ENCODE results near the gene NTMT1. TPM values are rescaled to one million over a fixed set of nuclear protein-coding genes. Genes with fewer than 3 reads are reported as not detected.

Gene NTMT1
- total RNA-seq, 3 donors from 2014 or later = 17.8 to 31.1 (median 27.4) TPM

DNA sequence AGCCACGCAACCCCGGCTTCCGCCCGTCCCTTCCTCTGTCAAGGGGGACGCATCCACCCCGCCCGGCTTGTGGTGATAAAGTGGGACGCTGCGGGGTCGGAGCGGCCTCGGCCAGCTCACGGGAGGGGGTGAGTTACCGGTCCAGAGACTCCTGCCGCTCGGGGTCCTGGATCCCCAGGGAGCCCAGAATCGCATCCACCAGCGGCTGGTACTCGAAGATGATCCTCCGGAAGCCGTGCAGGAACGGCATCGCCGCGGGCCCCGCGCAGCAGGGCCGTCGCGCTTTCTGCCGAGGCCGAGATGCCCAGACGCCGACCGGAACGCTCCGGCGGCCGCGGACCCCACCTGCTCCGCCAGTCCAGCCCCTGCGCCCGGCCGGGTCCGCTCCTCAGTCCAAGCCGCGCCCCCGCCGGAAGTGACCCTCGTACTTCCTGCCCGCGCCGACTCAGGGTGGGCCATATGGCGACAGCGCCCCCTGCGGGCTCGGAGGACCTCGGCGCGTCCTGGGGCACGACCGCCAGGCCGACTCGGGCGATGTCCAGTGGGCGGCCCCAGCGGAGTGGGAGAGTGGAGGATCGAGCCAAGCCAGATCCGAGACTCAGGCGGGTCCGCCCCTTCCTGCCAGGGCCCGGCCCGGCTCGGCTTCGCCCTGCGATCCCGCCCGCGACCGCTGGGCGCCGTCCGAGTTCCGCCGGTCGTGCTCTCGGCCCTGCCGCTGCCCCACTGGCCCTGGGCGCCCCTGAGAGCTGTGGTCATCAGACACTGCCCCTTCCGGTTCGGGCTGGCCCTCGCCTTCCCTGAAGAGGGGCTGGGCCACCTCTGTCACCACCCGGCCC, 16.0 kb downstream of the NTMT1 start, which contains the start of gene ASB6:
Gene ASB6, minus strand, starts transcription at position 402 of the 836 bp plus-strand sequence. Its CDS starts 152 bp downstream, at position 250.
- intact Hi-C loops (cut with DNase I; ENCODE audit: low total_unique reads) = loop anchor here (10.0 kb wide), 1 partner anchor 143 kb away; no protein-coding TSS in a partner anchor
- H3K4me1 ChIP-seq = peaks cover 3 to 16% of the 10 kb centered on the region in 2 donors
- peak; percentile 94 to 98 for DNase-seq (ENCODE audit: low spot score in 2 of 2)

DNA sequence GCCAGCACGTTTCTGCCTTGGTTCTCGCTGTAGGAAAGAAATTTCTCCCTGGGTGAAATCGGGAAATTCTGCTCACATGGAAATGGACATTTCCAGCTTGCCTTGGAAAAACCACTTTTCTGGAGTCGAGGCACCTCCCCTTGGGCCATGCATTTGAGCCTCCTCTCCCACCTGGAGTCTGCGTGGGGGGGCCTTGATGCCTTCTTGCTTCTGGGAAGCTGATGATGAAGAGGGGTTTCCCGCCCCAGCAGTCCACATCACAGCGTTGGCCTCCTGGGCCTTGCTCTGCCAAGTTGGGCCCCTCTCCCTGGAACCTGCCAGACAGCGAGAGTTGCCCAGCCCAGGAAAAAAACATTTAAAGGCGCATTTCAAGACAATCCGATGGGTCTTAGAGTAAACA, 17.7 kb downstream of the NTMT1 start:
- TF ChIP-seq, protein P1, sequence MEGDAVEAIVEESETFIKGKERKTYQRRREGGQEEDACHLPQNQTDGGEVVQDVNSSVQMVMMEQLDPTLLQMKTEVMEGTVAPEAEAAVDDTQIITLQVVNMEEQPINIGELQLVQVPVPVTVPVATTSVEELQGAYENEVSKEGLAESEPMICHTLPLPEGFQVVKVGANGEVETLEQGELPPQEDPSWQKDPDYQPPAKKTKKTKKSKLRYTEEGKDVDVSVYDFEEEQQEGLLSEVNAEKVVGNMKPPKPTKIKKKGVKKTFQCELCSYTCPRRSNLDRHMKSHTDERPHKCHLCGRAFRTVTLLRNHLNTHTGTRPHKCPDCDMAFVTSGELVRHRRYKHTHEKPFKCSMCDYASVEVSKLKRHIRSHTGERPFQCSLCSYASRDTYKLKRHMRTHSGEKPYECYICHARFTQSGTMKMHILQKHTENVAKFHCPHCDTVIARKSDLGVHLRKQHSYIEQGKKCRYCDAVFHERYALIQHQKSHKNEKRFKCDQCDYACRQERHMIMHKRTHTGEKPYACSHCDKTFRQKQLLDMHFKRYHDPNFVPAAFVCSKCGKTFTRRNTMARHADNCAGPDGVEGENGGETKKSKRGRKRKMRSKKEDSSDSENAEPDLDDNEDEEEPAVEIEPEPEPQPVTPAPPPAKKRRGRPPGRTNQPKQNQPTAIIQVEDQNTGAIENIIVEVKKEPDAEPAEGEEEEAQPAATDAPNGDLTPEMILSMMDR (IDR thresholded peaks at IDR 0.05) = no peak
- TF ChIP-seq POLR2A (IDR thresholded peaks at IDR 0.05) (no peak), POLR2AphosphoS5 (IDR thresholded peaks at IDR 0.05) (no peak)
- no peak overlapping the region for H3K27ac ChIP-seq
- no peak for DNase-seq (ENCODE audit: low spot score in 2 of 2)
- no peaks in the 10 kb centered on the region for H3K27me3 ChIP-seq
- H3K9me3 ChIP-seq = no peaks in the 10 kb centered on the region
- H3K4me1 ChIP-seq = peaks cover 3 to 16% of the 10 kb centered on the region in 2 donors
- H3K4me3 ChIP-seq = no peak overlapping the region
- intact Hi-C loops (cut with DNase I; ENCODE audit: low total_unique reads) = loop anchor here (10.0 kb wide), 1 partner anchor 141 kb away; no protein-coding TSS in a partner anchor
- no peaks in the 10 kb centered on the region for H3K36me3 ChIP-seq

More for the DNA sequence above, 16.0 kb downstream of the NTMT1 start, which contains the start of gene ASB6:
- peak within 1 kb of the TSS; percentile 90 to 94 (median 92) for H3K4me3 ChIP-seq
- no peaks in the 10 kb centered on the region for H3K9me3 ChIP-seq
- H3K36me3 ChIP-seq = no peaks in the 10 kb centered on the region
- TF ChIP-seq POLR2A (IDR thresholded peaks at IDR 0.05) (peak; percentile 29), POLR2AphosphoS5 (IDR thresholded peaks at IDR 0.05) (peak; percentile 92 to 95 (median 94))
- TF ChIP-seq, protein P1 (IDR thresholded peaks at IDR 0.05) = peak; percentile 99 to 100 (median 100)
- peak within 1 kb of the TSS; percentile 86 to 92 for H3K27ac ChIP-seq
- H3K27me3 ChIP-seq = no peaks in the 10 kb centered on the region

DNA sequence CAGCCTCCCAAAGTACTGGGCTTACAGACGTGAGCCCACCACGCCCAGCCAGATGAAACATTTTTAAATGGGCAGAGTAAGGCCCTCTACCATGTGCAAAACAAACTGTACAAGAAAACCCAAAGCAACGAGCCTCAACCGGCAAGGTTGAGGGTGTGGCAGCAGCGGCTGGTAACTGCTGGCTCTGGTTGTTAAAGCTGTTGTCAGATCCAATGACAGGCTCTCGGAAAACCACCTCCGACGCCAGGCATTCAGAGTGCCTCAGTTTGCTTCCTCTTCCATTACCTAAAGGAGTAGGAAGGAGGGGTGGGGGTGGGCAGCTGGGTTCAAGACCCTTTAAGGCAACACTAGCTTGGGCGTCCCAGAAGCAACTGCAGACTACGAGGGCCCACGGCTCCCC, 18.4 kb downstream of the NTMT1 start:
- no peak for TF ChIP-seq POLR2A (IDR thresholded peaks at IDR 0.05)
- no peak for TF ChIP-seq POLR2AphosphoS5 (IDR thresholded peaks at IDR 0.05)
- TF ChIP-seq, protein P1 (IDR thresholded peaks at IDR 0.05) = no peak
- no peak overlapping the region for H3K4me3 ChIP-seq
- DNase-seq (ENCODE audit: low spot score in 2 of 2) = no peak
- no peaks in the 10 kb centered on the region for H3K27me3 ChIP-seq
- intact Hi-C loops (cut with DNase I; ENCODE audit: low total_unique reads) = loop anchor here (10.0 kb wide), 1 partner anchor 140 kb away; no protein-coding TSS in a partner anchor
- H3K9me3 ChIP-seq = no peaks in the 10 kb centered on the region
- H3K27ac ChIP-seq = no peak overlapping the region
- no peaks in the 10 kb centered on the region for H3K36me3 ChIP-seq
- peaks cover 3 to 16% of the 10 kb centered on the region in 2 donors for H3K4me1 ChIP-seq

DNA sequence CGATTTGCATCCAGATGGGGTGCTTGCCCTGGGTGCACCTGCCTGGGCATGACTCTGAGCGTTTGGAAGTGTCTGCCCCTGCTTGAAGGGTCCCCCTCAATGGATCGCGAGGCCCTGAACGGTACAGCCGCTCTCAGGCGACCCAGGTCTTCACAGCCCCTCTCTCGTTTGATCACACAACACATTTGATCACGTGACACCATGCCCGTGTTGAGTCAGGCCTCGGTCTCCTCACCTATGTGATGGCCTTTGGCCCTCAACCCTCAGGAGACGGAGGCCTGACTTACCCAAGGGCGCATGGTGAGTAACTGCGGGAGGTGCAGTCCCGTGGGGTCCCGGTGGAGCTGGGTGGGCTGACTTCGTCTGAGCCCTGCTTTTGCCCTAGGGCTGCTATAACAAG, 18.9 kb downstream of the NTMT1 start:
- Histone ChIP-seq H3K27ac (no peak overlapping the region), H3K36me3 (no peaks in the 10 kb centered on the region), H3K27me3 (no peaks in the 10 kb centered on the region), H3K4me1 (peaks cover 0 to 14% of the 10 kb centered on the region in 2 donors), H3K4me3 (no peak overlapping the region), H3K9me3 (no peaks in the 10 kb centered on the region)
- no peak for DNase-seq (ENCODE audit: low spot score in 2 of 2)
- intact Hi-C loops (cut with DNase I; ENCODE audit: low total_unique reads) = loop anchor here (10.0 kb wide), 1 partner anchor 140 kb away; no protein-coding TSS in a partner anchor
- TF ChIP-seq POLR2A (IDR thresholded peaks at IDR 0.05) = no peak
- TF ChIP-seq POLR2AphosphoS5 (IDR thresholded peaks at IDR 0.05) = no peak
- TF ChIP-seq, protein P1 (IDR thresholded peaks at IDR 0.05) = no peak

DNA sequence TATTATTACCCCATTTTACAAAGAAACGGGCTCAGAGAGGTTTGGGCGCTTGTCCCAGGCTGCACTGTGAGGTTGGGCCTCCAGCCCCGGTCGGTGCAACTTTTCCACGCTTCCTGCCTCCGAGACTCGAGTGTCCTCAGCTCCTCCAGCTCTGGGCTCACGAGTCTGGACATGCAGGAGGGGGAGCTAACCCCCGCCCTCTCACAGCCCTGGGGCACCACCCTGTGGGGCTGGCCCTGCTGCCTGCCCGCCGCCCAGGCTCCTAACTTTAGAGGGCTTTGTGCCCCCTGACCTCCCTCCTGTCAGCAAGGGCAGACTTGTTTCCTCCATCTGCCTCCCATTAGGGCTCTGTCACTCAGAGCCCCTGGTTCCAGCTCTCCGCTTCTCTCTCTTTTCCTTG, 20.3 kb downstream of the NTMT1 start:
- H3K4me1 ChIP-seq = peaks cover 0 to under 1% of the 10 kb centered on the region in 2 donors
- H3K4me3 ChIP-seq = no peak overlapping the region
- intact Hi-C loops (cut with DNase I; ENCODE audit: low total_unique reads) = loop anchor here (10.0 kb wide), 1 partner anchor 139 kb away; no protein-coding TSS in a partner anchor
- TF ChIP-seq, protein P1 (IDR thresholded peaks at IDR 0.05) = no peak
- TF ChIP-seq POLR2A (IDR thresholded peaks at IDR 0.05) = no peak
- no peak for TF ChIP-seq POLR2AphosphoS5 (IDR thresholded peaks at IDR 0.05)
- H3K36me3 ChIP-seq = no peaks in the 10 kb centered on the region
- no peak for DNase-seq (ENCODE audit: low spot score in 2 of 2)
- H3K27me3 ChIP-seq = no peaks in the 10 kb centered on the region
- H3K9me3 ChIP-seq = no peaks in the 10 kb centered on the region
- no peak overlapping the region for H3K27ac ChIP-seq
